Ecto neural progenitor cell (in vitro differentiated cells): ENCODE data around the gene RIOK3.
"Not testable (repeated sequence)": the region's sequence is repeated elsewhere in the genome, so short reads cannot be mapped to it uniquely, and the experiment has no call there.

ENCODE experiments used
- DNase-seq: peaks from one replicate; pipeline ENCODE4 v3.0.0-alpha.2; 2018; ENCODE audit warnings: low spot score

RIOK3 gene

GRCh38 chr18:23495723-23496440 is 42.8 kb downstream of the RIOK3 start:
- no peak for DNase-seq

- DNase-seq: no peak
These were observed 45.0 kb downstream of the RIOK3 start for GRCh38 chr18:23498117-23498516.

GRCh38 chr18:23498877-23499276 is 45.8 kb downstream of the RIOK3 start:
- DNase-seq: peak; percentile 75

- DNase-seq: no peak
These were observed 46.2 kb downstream of the RIOK3 start for GRCh38 chr18:23499291-23499781.

GRCh38 chr18:23501626-23502025 is 48.5 kb downstream of the RIOK3 start:
- DNase-seq: no peak

- no peak for DNase-seq
These were observed 49.5 kb downstream of the RIOK3 start for GRCh38 chr18:23502516-23503037.

GRCh38 chr18:23503038-23503962 is 50.2 kb downstream of the RIOK3 start, which contains the start of gene RMC1:
TSS of gene RMC1 (plus strand) at chr18:23503511. CDS start at chr18:23503619, 108 bp downstream.
- DNase-seq: peak; percentile 98

GRCh38 chr18:23503963-23504344 is 50.9 kb downstream of the RIOK3 start:
- DNase-seq: no peak

- no peak for DNase-seq
These were observed 51.6 kb downstream of the RIOK3 start for GRCh38 chr18:23504720-23505119.

- no peak for DNase-seq
These were observed 53.3 kb downstream of the RIOK3 start for GRCh38 chr18:23506393-23506792.

- not testable (repeated sequence) for DNase-seq
These were observed 57.8 kb downstream of the RIOK3 start for GRCh38 chr18:23510923-23511322.

GRCh38 chr18:23512216-23512615 is 59.1 kb downstream of the RIOK3 start:
- not testable (repeated sequence) for DNase-seq

- no peak for DNase-seq
These were observed 59.6 kb downstream of the RIOK3 start for GRCh38 chr18:23512641-23513040.

- peak; percentile 80 for DNase-seq
These were observed 62.9 kb downstream of the RIOK3 start for GRCh38 chr18:23515911-23516546.

GRCh38 chr18:23519734-23520133 is 66.6 kb downstream of the RIOK3 start:
- DNase-seq: no peak

GRCh38 chr18:23521271-23521670 is 68.2 kb downstream of the RIOK3 start:
- no peak for DNase-seq

- DNase-seq: no peak
These were observed 68.8 kb downstream of the RIOK3 start for GRCh38 chr18:23521907-23522306.

- no peak for DNase-seq
These were observed 70.5 kb downstream of the RIOK3 start for GRCh38 chr18:23523429-23524212.

GRCh38 chr18:23524213-23524707 is 71.2 kb downstream of the RIOK3 start:
- DNase-seq: no peak

- DNase-seq: no peak
These were observed 73.5 kb downstream of the RIOK3 start for GRCh38 chr18:23526501-23527063.
